ENCODE data around the gene PPP1R18. TPM values are rescaled to one million over a fixed set of nuclear protein-coding genes. Genes with fewer than 3 reads are reported as not detected.
A peak's percentile ranks its signal among the peaks of the same experiment; 100 is the strongest.

Gene PPP1R18
- total and polyA plus RNA-seq, 9 of the 15 experiments (the other 6 are each of a cell fraction or from before 2014, with no cell fraction given) = 12.0 to 99.2 (median 42.6) TPM

GRCh38 chr6:30719791-30720737, 33.6 kb upstream of the PPP1R18 start, which contains the start of gene TUBB (continued):
- TF ChIP-seq ZKSCAN1 (IDR thresholded peaks at IDR 0.05; ENCODE audit: low read depth, low read length) = no peak
- peak; percentile 51 for TF ChIP-seq NFYB (IDR thresholded peaks at IDR 0.05; ENCODE audit: extremely low read depth, insufficient read length)
- no peak for TF ChIP-seq ZNF212 (CRISPR knock-in tag; IDR thresholded peaks at IDR 0.05)
- peak; percentile 100 for TF ChIP-seq TAF1 (IDR thresholded peaks at IDR 0.05; ENCODE audit: control insufficient read depth, extremely low read depth, insufficient read depth, low read length, severe bottlenecking)
- peak; percentile 97 for TF ChIP-seq MAFF (IDR thresholded peaks at IDR 0.05; ENCODE audit: low read length)
- peak; percentile 55; the same call in 1 of the 2 replicates for TF ChIP-seq DPF2 (IDR thresholded peaks at IDR 0.05)
- peak; percentile 91 to 95 for TF ChIP-seq MAZ (CRISPR knock-in tag; conservative IDR thresholded peaks at IDR 0.05 in 1 of 2, IDR thresholded peaks at IDR 0.05 in 1 of 2)
- TF ChIP-seq THAP12 (CRISPR knock-in tag; IDR thresholded peaks at IDR 0.05) = peak; percentile 94
- TF ChIP-seq FOXP1 (CRISPR knock-in tag; IDR thresholded peaks at IDR 0.05) = peak; percentile 20; the same call in 1 of the 2 replicates
- TF ChIP-seq POLR2AphosphoS5 (IDR thresholded peaks at IDR 0.05; ENCODE audit: control insufficient read depth, insufficient read depth, low read depth, low read length) = peak; percentile 99
- peak; percentile 83 for TF ChIP-seq NEUROD1 (IDR thresholded peaks at IDR 0.05; ENCODE audit: borderline replicate concordance, low read depth, low read length, partially characterized antibody)
- TF ChIP-seq FOS (IDR thresholded peaks at IDR 0.05; ENCODE audit: extremely low read depth, insufficient read length) = peak; percentile 83
- peak; percentile 70; the same call in 1 of the 2 replicates for TF ChIP-seq EP400 (IDR thresholded peaks at IDR 0.05)
- TF ChIP-seq LCOR (CRISPR knock-in tag; IDR thresholded peaks at IDR 0.05) = peak; percentile 82
- TF ChIP-seq L3MBTL2 (IDR thresholded peaks at IDR 0.05) = peak; percentile 67
- TF ChIP-seq MYC (IDR thresholded peaks at IDR 0.05; ENCODE audit: low read depth, low read length) = peak; percentile 84
- no peak for TF ChIP-seq MYC (CRISPR knock-in tag; IDR thresholded peaks at IDR 0.05; ENCODE audit: borderline replicate concordance, low read depth)
- no peak; the same call in 1 of the 2 replicates for TF ChIP-seq ZBTB34 (CRISPR knock-in tag; IDR thresholded peaks at IDR 0.05)
- TF ChIP-seq LEF1 (IDR thresholded peaks at IDR 0.05) = peak; percentile 14; the same call in 1 of the 2 replicates
- TF ChIP-seq RFX5 (IDR thresholded peaks at IDR 0.05; ENCODE audit: low read depth, low read length) = 0 out of 2 replicates have a peak, but pooled peaks have one; percentile 3
- peak; percentile 14; the same call in 1 of the 2 replicates for TF ChIP-seq FOXJ2 (tag; IDR thresholded peaks at IDR 0.05)
- TF ChIP-seq FOXK2 (conservative IDR thresholded peaks at IDR 0.05 in 1 of 2, IDR thresholded peaks at IDR 0.05 in 1 of 2; ENCODE audit: low read depth in 2 of 2) = peak; percentile 69 to 82
- peak; percentile 85 for TF ChIP-seq SMAD1 (IDR thresholded peaks at IDR 0.05; ENCODE audit: low read depth, low read length, partially characterized antibody)
- TF ChIP-seq YY1 (IDR thresholded peaks at IDR 0.05; ENCODE audit: borderline replicate concordance in 1 of 3, control insufficient read depth in 1 of 3, extremely low read depth in 1 of 3, insufficient read depth in 3 of 3, insufficient read length in 1 of 3, insufficient replicate concordance in 2 of 3, low read depth in 1 of 3, low read length in 2 of 3) = peak; percentile 24 to 89 (median 81)
